Psoas muscle (tissue), 8 donors: ENCODE data around the gene MYO1H. TPM values are rescaled to one million over a fixed set of nuclear protein-coding genes. Genes with fewer than 3 reads are reported as not detected.

ENCODE experiments used
- ATAC-seq, 4 donors: fragments of 200-7000 bp; cut with Tn5 transposase; one replicate each; pipeline ENCODE4 v1.9.1; 2020; ENCODE audit warnings: moderate library complexity in 3 of 4, mild to moderate bottlenecking in 2 of 4
- DNase-seq, 2 donors: peaks; one replicate each; pipeline ENCODE4 v3.0.0-alpha.2; 2020
- H3K27ac ChIP-seq: fragments of 200-600 bp; one replicate; pipeline ENCODE4 v1.8.0; 2022
- H3K27me3 ChIP-seq, 3 donors: fragments of 200-600 bp in 1 of 3; one replicate each; pipeline versions ENCODE4 v1.6.1 to v1.8.0; 2013 to 2022; ENCODE audit warnings: low read length in 2 of 3, mild to moderate bottlenecking in 2 of 3, moderate library complexity in 1 of 3; ENCODE audit not compliant: insufficient read depth in 3 of 3
- H3K36me3 ChIP-seq, 2 donors: fragments of 200-600 bp in 1 of 2; one replicate each; pipeline versions ENCODE4 v1.6.1 to v1.8.0; 2013 to 2022; ENCODE audit warnings: low read depth in 1 of 2, mild to moderate bottlenecking in 1 of 2, moderate library complexity in 1 of 2; ENCODE audit not compliant: insufficient read depth in 1 of 2
- H3K4me1 ChIP-seq: fragments of 200-600 bp; one replicate; pipeline ENCODE4 v1.8.0; 2022
- H3K4me3 ChIP-seq: fragments of 200-600 bp; one replicate; pipeline ENCODE4 v1.8.0; 2022; ENCODE audit warnings: mild to moderate bottlenecking
- H3K9me3 ChIP-seq: fragments of 200-600 bp; one replicate; pipeline ENCODE4 v1.8.0; 2022
- WGBS, 3 donors: extraction: QIAGEN DNeasy Blood & Tissue Kit; methylation state at CpG; one replicate each; pipeline versions ENCODE4 v1.1.6 to v1.1.7; 2013; 5-methylcytosine and 5-hydroxymethylcytosine counted together
- intact Hi-C, 2 donors: fragments of 100-400 bp; cut with DNase I; formaldehyde crosslinking; loops; one replicate each; pipeline versions ENCODE4 v1.11.0 to v1.14.2; 2022
- polyA plus RNA-seq, 3 donors: library from polyadenylated mRNA; stranded (reverse); fragments of 200-250 nt; gene quantifications; one replicate each; pipeline ENCODE4 v1.2.3, GENCODE V29; 2013
- total RNA-seq, 4 donors: library from RNA; stranded (reverse); fragmentation: NEBNext Ultra II Directional in 2 of 4; extraction: Animal tissue kit (Norgen Biotek cat#: 25700) in 2 of 4; gene quantifications; one replicate each; pipeline versions ENCODE4 v1.2.1 to v1.2.4, GENCODE V29; 2021 to 2023
- TF ChIP-seq, protein P1 (sequence below): fragments of 200-600 bp; IDR thresholded peaks from one replicate; pipeline ENCODE4 v1.8.0; 2022; ENCODE audit warnings: antibody characterized with exemption
- donor health status: healthy with polysubstance abuse.
- donor health status: DM: no; HTN: no; CAD: no; lungs with moderate emphysema.
- donor health status: Bipolar disorder and iron deficiency.
- donor health status: healthy.
- donor health status: DM: yes; HTN: yes; CAD: no.
- donor health status: DM: no; HTN: no; CAD: no.
- donor health status: DM: no; HTN: no; CAD: no.
- donor health status: DM: yes; HTN: yes; CAD: no.

Gene MYO1H
- total and polyA plus RNA-seq, 7 donors: 0.10 TPM; not detected in 6

DNA sequence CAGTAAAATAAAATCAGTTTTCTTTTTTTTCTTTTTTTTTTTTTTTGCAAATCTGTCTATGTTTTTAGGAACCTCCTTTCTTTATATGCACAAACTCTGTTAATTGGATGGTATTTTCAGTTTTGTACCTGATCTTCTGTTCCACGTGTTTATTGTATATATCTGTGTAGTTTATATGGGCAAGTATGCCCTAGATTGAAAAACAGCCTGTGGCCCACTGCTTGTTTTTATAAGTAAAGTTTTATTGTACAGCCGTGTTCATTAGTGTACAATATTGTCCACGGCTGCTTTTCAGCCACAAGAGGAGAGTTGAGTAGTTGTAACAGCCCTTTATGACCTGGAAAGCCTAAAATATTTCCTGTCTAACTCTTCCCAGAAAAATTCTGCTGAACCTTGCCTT is 18.7 kb upstream of the MYO1H start:
- TF ChIP-seq, protein P1, sequence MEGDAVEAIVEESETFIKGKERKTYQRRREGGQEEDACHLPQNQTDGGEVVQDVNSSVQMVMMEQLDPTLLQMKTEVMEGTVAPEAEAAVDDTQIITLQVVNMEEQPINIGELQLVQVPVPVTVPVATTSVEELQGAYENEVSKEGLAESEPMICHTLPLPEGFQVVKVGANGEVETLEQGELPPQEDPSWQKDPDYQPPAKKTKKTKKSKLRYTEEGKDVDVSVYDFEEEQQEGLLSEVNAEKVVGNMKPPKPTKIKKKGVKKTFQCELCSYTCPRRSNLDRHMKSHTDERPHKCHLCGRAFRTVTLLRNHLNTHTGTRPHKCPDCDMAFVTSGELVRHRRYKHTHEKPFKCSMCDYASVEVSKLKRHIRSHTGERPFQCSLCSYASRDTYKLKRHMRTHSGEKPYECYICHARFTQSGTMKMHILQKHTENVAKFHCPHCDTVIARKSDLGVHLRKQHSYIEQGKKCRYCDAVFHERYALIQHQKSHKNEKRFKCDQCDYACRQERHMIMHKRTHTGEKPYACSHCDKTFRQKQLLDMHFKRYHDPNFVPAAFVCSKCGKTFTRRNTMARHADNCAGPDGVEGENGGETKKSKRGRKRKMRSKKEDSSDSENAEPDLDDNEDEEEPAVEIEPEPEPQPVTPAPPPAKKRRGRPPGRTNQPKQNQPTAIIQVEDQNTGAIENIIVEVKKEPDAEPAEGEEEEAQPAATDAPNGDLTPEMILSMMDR: no peak
- H3K27me3 ChIP-seq: no peaks in the 10 kb centered on the region
- H3K4me1 ChIP-seq: no peaks in the 10 kb centered on the region
- ATAC-seq (no peak), DNase-seq (no peak)
- no peak overlapping the region for H3K27ac ChIP-seq
- WGBS, 3 donors: 82 to 85% (median 82%) methylated on average over 3 of the region's 3 CpGs
- no peaks in the 10 kb centered on the region for H3K9me3 ChIP-seq
- no peak overlapping the region for H3K4me3 ChIP-seq
- H3K36me3 ChIP-seq: no peaks in the 10 kb centered on the region
- intact Hi-C loops: no loop called here

DNA sequence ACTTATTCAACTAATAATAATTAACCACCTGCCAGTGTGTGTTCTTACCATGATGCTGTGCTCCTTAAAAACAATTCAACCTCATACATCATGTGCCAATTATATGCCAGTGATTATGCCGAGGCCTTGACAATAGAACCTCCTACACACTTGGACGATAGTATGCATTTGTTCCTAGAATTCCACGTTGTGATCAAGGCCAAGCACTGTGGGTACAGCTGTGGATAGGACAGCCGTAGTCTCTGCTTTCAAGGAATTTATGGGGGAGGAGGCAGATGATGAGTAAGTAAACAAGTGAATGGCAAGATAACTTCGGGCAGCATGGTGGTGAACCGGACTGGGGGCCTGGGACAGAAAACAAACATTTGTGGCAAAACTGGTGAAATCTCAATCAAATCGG is 18.0 kb upstream of the MYO1H start:
- no peaks in the 10 kb centered on the region for H3K36me3 ChIP-seq
- H3K4me1 ChIP-seq: no peaks in the 10 kb centered on the region
- TF ChIP-seq, protein P1: no peak
- H3K4me3 ChIP-seq: no peak overlapping the region
- no peaks in the 10 kb centered on the region for H3K27me3 ChIP-seq
- no peak overlapping the region for H3K27ac ChIP-seq
- 38 to 46% (median 42%) methylated on average over 7 of the region's 7 CpGs for WGBS, 3 donors
- intact Hi-C loops: no loop called here
- DNase-seq: no peak
- no peaks in the 10 kb centered on the region for H3K9me3 ChIP-seq
- no peak for ATAC-seq

DNA sequence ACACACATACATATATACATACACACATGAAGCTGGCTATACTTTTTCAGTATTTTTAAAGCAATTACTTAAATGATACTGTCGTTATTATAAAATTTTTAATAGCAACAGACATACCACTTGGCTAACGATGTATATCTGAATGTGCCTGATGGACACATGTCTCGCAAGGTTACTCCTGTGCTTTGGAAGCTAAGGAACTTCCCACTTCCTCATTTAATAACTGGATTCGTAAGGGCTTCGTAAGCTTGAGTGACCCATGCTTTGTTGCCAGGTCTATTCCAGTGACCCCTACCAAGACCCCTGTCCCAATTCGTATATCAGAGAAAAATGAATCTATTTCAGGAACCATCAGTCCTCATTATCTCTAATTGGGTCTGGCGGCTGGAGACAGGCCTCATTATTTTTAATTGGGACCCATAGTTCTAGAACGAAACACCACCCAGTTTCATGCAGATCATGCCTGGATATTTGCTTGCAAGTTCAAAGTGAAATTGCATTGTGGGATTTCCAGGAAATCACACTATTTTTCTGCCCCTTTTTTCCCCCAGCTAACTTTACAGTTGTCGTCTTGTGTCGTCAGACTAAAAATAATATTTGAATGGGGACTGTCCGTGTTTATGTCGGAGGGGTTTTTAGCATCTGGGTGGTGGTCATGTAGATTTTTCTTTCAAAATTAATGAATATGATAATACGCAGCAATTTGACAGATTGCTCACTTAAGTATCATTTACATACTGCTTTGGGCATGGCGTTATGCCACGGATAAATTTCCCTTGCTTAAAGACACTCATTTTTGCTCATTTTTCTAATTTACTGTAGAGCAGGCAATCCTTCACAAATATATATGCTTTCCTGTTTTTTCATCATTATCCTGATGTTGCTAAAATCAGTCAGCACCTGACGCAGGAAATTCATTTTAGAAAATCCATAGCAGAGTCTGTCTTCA is 17.1 kb upstream of the MYO1H start:
- Histone ChIP-seq H3K36me3 (no peaks in the 10 kb centered on the region), H3K27ac (no peak overlapping the region), H3K27me3 (no peaks in the 10 kb centered on the region), H3K4me1 (no peaks in the 10 kb centered on the region), H3K9me3 (no peaks in the 10 kb centered on the region), H3K4me3 (no peak overlapping the region)
- intact Hi-C loops: no loop called here
- 87 to 90% (median 88%) methylated on average over 16 of the region's 16 CpGs for WGBS, 3 donors
- ATAC-seq (no peak), DNase-seq (no peak)
- TF ChIP-seq, protein P1: no peak

DNA sequence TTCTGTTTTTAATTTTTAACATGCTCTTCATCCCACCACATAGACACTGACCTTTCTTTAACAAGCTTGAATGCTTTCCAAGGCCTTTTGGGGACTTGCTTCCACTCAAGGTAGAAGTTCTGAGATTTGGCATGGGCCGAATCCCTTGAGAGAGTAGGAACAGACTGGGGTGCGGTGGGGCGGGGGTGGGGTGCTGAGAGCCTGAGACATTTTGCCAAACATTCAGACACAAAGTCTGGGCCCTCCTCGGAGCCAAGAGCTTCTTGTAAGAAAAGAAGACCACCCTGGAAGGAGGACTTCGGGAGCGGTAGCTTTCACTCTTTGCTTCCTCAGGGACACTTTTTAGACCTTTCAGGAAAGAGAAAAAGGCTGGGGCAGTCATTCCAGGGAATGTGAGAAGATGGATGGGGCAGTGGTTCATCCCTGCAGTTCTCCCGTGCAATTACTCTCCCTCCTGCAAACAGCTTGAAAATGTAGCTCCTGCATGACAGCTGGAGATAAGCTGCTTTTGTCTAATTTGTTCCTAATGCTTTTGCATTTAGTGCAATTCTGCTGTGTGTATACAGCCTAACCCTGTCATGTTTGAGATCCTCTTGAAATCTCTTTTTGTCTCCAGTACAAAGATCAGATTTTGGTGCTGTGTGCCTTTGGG is 16.3 kb upstream of the MYO1H start:
- intact Hi-C loops: no loop called here
- H3K36me3 ChIP-seq: no peaks in the 10 kb centered on the region
- no peaks in the 10 kb centered on the region for H3K4me1 ChIP-seq
- H3K4me3 ChIP-seq: no peak overlapping the region
- H3K27ac ChIP-seq: no peak overlapping the region
- ATAC-seq (no peak), DNase-seq (no peak)
- no peaks in the 10 kb centered on the region for H3K9me3 ChIP-seq
- TF ChIP-seq, protein P1: no peak
- 40 to 44% (median 42%) methylated on average over 7 of the region's 7 CpGs for WGBS, 3 donors
- no peaks in the 10 kb centered on the region for H3K27me3 ChIP-seq
